Lung microvascular endothelial cell (primary cell): ENCODE results near the gene GPR85. TPM values are rescaled to one million over a fixed set of nuclear protein-coding genes. Genes with fewer than 3 reads are reported as not detected.
"Not testable (repeated sequence)": the region's sequence is repeated elsewhere in the genome, so short reads cannot be mapped to it uniquely, and the experiment has no call there.

Experiments used
- DNase-seq, 2 donors: peaks; one replicate each; pipeline versions ENCODE4 v3.0.0 to v3.0.0-alpha.2; 2010; ENCODE audit warnings: low read depth in 2 of 2
- total RNA-seq: library from RNA; depleted of rRNA; stranded (reverse); fragments of >200 nt; gene quantifications from 2 replicates; pipeline ENCODE4 v1.2.1, GENCODE V29; 2014

The GPR85 gene
- total RNA-seq, 1 donor from 2014 or later: 0.20 TPM

DNA sequence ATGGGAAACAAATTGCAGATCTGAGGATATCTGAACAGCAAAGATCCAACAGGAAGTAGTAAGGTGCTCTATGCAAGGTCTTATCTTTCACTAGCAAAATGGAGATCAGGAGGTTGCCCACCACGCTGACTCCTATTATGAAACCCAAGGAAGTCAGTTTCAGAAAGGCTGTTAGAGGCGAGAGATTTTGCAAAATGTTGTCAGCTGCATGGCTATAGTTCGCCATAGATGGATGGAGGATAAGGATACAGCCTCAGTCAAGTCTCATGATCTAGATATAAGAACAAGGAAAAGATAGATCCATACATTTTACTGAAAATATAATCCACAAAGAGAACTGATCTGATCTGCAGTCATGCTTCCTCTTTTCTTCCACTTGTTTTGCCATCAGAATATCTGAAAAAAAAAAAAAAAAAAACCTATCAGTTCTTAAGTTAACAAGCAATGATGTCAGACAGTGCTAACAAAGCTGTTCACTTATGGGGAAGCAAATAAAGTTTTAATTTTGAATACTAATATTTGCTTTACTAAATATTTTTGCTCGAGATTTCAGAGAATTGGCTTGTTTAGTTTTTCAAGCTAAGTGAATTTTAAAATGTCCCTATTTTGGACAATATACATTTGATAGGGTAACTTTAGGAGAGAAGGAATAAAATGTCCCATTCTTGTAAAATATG, 2.0 kb downstream of the GPR85 start:
- no peak for DNase-seq

DNA sequence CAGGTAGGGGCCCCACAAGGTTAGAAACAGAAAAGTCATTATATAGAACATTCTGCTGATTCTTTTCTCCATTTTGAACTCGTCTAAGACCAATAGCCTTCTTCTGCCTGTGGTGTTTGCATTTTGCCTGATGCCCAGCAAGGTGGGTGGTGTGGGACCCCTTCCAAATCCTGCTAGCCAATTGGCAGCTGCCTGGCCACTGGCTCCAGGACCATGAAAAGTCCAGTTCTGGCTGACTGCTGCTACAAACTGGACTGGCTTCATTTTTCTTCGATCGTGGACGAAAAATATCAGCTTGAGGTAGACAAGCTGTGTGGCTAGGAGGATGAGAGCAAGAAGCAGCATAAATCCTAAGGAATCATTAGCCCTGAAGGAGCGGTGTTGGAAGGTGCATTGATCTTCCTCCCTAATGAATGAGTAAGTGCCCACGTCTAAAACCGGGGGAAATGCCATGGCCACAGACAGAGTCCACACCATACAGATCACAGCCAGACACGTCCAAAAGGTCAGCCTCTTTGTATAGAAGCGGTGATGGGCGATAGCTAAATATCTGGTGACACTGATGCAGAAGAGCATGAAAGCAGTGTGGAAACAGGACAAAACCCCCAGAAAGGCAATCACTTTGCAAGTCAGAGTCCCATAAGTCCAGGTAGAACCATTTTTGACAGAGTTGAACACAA, 2.7 kb downstream of the GPR85 start:
- no peak for DNase-seq

- no peak for DNase-seq
These were observed 3.4 kb downstream of the GPR85 start for GRCh38 chr7:113083132-113083815.

DNA sequence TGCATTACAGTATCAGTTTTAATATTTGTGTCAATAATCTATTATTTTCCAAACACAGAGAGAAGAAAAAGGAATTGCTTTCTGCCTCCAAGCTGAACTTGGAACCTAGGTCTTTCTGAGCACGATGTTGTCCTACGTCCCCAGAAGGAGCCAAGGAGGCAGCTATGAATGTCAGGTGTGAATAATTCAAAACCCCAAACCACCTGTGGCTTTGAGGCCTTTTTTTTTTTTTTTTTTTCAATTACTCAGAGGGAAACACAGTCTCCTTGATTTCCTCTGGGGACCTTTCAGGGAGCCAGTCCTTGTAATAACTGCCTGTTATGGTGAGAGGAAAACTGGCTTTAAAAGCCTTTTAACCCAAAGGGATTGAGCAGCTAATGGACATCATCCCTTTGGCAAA, 8.3 kb downstream of the GPR85 start:
- no peak for DNase-seq

DNA sequence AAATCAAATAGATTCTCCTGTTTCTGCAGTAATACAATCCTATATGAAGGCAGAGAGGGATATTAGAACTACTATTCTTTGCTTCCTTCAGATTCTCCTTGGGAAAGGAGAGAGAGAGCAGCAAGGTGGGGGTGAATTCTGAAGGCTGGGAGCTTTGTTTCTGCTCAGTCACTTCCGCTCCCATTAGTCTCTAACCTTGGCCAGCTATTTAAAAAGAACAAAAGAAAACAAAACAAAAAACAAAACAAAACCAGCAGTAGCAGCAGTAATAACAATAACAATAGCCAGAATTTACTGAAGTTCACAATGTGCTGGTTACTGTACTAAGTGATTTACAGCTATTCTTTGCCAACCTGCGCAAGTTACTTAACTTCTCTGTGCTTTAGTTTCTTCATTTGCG, 9.9 kb downstream of the GPR85 start:
- peak in 1 of 2 donors; percentile 23 for DNase-seq

- DNase-seq: no peak
These were observed 15.2 kb downstream of the GPR85 start for GRCh38 chr7:113071465-113071864.

GRCh38 chr7:113062499-113062898, 24.1 kb downstream of the GPR85 start:
- DNase-seq: no peak

GRCh38 chr7:113060100-113060499, 26.5 kb downstream of the GPR85 start:
- no peak for DNase-seq

GRCh38 chr7:113054938-113055337, 31.7 kb downstream of the GPR85 start:
- DNase-seq: no peak

GRCh38 chr7:113054272-113054671, 32.4 kb downstream of the GPR85 start:
- not testable (repeated sequence) for DNase-seq

DNA sequence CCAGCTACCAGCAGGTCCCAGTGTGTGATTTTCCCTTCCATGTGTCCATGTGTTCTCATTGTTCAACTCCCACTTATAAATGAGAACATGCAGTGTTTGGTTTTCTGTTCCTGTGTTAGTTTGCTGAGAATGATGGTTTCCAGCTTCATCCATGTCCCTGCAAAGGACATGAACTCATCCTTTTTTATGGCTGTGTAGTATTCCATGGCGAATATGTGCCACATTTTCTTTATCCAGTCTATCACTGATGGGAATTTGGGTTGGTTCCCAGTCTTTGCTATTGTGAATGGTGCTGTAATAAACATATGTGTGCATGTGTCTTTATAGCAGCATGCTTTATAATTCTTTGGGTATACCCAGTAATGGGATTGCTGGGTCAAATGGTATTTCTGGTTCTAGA, 37.4 kb downstream of the GPR85 start:
- DNase-seq: not testable (repeated sequence)

GRCh38 chr7:113046453-113046852, 40.2 kb downstream of the GPR85 start:
- DNase-seq: no peak

- DNase-seq: no peak
These were observed 41.2 kb downstream of the GPR85 start for GRCh38 chr7:113045379-113045778.

GRCh38 chr7:113044394-113044793, 42.2 kb downstream of the GPR85 start:
- DNase-seq: no peak

- no peak for DNase-seq
These were observed 45.8 kb downstream of the GPR85 start for GRCh38 chr7:113040849-113041248.

- DNase-seq: no peak
These were observed 52.7 kb downstream of the GPR85 start for GRCh38 chr7:113033959-113034358.

Other genes starting within 250 kb of the GPR85 start
- 40.1 and 52.6 TPM in 2 replicates for gene SMIM30, start 31.7 kb upstream of the GPR85 start, total RNA-seq